AG04450 (cell line): ENCODE data around the gene ARHGEF4. TPM values are rescaled to one million over a fixed set of nuclear protein-coding genes. Genes with fewer than 3 reads are reported as not detected.

Experiments used
- CTCF ChIA-PET: fragments of 300-600, 350-600 bp; formaldehyde crosslinking; extraction: SDS; loops from one replicate; lab custom pipeline; 2022; ENCODE audit warnings: antibody characterized with exemption, inconsistent platforms; lab: Charles Lee
- POLR2A ChIA-PET: fragments of 350-600 bp; formaldehyde crosslinking; extraction: SDS; loops from one replicate; lab custom pipeline; 2021; ENCODE audit warnings: antibody characterized with exemption, inconsistent platforms; lab: Yijun Ruan, JAX
- DNase-seq: peaks from one replicate; pipeline ENCODE4 v3.0.0-alpha.2; 2011; ENCODE audit warnings: low read depth, low spot score
- H3K27ac ChIP-seq: one replicate; pipeline ENCODE4 v1.5.1; 2012; ENCODE audit warnings: low read depth, low read length, control low read depth
- H3K27me3 ChIP-seq: one replicate; pipeline ENCODE4 v1.6.0; 2012; ENCODE audit warnings: low read length; ENCODE audit not compliant: control insufficient read depth, insufficient read depth
- H3K4me3 ChIP-seq: 2 replicates; pipeline ENCODE4 v1.5.1; 2011; ENCODE audit warnings: mild to moderate bottlenecking, low read depth, low read length, control low read depth
- H3K9me3 ChIP-seq: 2 replicates; pipeline ENCODE4 v1.5.1; 2012; ENCODE audit warnings: low read length; ENCODE audit not compliant: control insufficient read depth, insufficient read depth
- CTCF ChIP-seq: IDR thresholded peaks from 2 replicates; pipeline ENCODE4 v1.5.1; 2011; ENCODE audit warnings: low read depth, low read length, control low read depth, inconsistent platforms
- polyA plus RNA-seq: library from polyadenylated mRNA; depleted of rRNA; stranded (reverse); fragments of >200 nt; gene quantifications from 2 replicates; pipeline ENCODE4 v1.2.3, GENCODE V29; 2011

The ARHGEF4 gene
- polyA plus RNA-seq, 1 experiment: 0.95 TPM

- CTCF ChIA-PET: interaction anchor here (1.0 to 1.7 kb wide), 2 partner anchors 30 to 46 kb away, joined by 4 to 5 read pairs; no protein-coding TSS in a partner anchor
Measured at GRCh38 chr2:130827502-130828251, 9.0 kb upstream of the ARHGEF4 start.

GRCh38 chr2:130828461-130828860 lies 8.3 kb upstream of the ARHGEF4 start:
- no peak for TF ChIP-seq CTCF
- DNase-seq: no peak
- H3K27ac ChIP-seq: no peak overlapping the region
- peaks cover 5% of the 10 kb centered on the region for H3K27me3 ChIP-seq
- POLR2A ChIA-PET: no interaction called here
- H3K4me3 ChIP-seq: no peak overlapping the region
- CTCF ChIA-PET: interaction anchor here (1.1 to 1.7 kb wide), 2 partner anchors 31 kb away, joined by 4 to 5 read pairs; no protein-coding TSS in a partner anchor
- peaks cover 14% of the 10 kb centered on the region for H3K9me3 ChIP-seq

More at GRCh38 chr2:130827502-130828251, 9.0 kb upstream of the ARHGEF4 start:
- Histone ChIP-seq H3K9me3 (peaks cover 14% of the 10 kb centered on the region), H3K27me3 (peaks cover 5% of the 10 kb centered on the region), H3K27ac (no peak overlapping the region), H3K4me3 (no peak overlapping the region)
- POLR2A ChIA-PET: no interaction called here
- no peak for TF ChIP-seq CTCF
- no peak for DNase-seq

- Histone ChIP-seq H3K4me3 (no peak overlapping the region), H3K27me3 (peaks cover 5% of the 10 kb centered on the region), H3K27ac (no peak overlapping the region), H3K9me3 (peaks cover 14% of the 10 kb centered on the region)
- CTCF ChIA-PET: interaction anchor here (1.1 kb wide), 1 partner anchor 32 kb away, joined by 4 read pairs; no protein-coding TSS in a partner anchor
- POLR2A ChIA-PET: no interaction called here
- DNase-seq: no peak
- TF ChIP-seq CTCF: no peak
Measured at GRCh38 chr2:130829015-130829414, 7.7 kb upstream of the ARHGEF4 start.

GRCh38 chr2:130830538-130830937 lies 6.2 kb upstream of the ARHGEF4 start:
- DNase-seq: no peak
- ChIA-PET POLR2A (no interaction called here), CTCF (no interaction called here)
- Histone ChIP-seq H3K27ac (no peak overlapping the region), H3K27me3 (peaks cover 7% of the 10 kb centered on the region), H3K4me3 (no peak overlapping the region), H3K9me3 (peaks cover 14% of the 10 kb centered on the region)
- TF ChIP-seq CTCF: no peak

GRCh38 chr2:130831356-130831755 lies 5.4 kb upstream of the ARHGEF4 start:
- CTCF ChIA-PET: no interaction called here
- H3K9me3 ChIP-seq: peaks cover 9% of the 10 kb centered on the region
- POLR2A ChIA-PET: no interaction called here
- TF ChIP-seq CTCF: no peak
- H3K4me3 ChIP-seq: no peak overlapping the region
- no peak for DNase-seq
- no peak overlapping the region for H3K27ac ChIP-seq
- H3K27me3 ChIP-seq: peaks cover 10% of the 10 kb centered on the region
